ENCODE data around the gene INSRR. TPM values are rescaled to one million over a fixed set of nuclear protein-coding genes. Genes with fewer than 3 reads are reported as not detected.

The INSRR gene
- total and polyA plus RNA-seq, 2 of the 4 experiments (the other 2 are of a cell fraction) = not detected

DNA sequence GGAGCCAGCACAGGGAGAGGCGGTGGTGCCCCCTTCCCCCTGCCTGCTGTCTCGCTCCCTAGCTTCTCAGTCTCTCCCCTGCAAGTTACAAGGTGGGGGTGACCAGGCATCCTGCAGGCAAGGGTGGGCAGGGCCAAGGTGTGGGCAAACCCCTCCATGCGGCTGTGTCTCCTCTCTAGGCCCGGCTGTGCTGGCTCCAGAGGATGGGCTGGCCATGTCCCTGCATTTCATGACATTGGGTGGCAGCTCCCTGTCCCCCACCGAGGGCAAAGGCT lies 16.4 kb upstream of the INSRR start:
- peaks cover 2% of the 10 kb centered on the region for H3K4me1 ChIP-seq (ENCODE audit: control insufficient read depth, insufficient read depth, low read length)
- no peak overlapping the region for H2BK20ac ChIP-seq (ENCODE audit: low read depth, low read length)
- H2BK120ac ChIP-seq (ENCODE audit: low read depth, low read length) = no peak overlapping the region
- ATAC-seq (ENCODE audit: low read depth) (no peak), DNase-seq (no peak)
- H3K27ac ChIP-seq (ENCODE audit: insufficient read depth, low read length) = no peak overlapping the region
- ChIA-PET POLR2A (ENCODE audit: unreplicated experiment) (no interaction called here), CTCF (interaction anchor here (1.4 to 1.9 kb wide), 2 partner anchors 14 to 15 kb away, joined by 5 to 6 read pairs; partner anchors contain the start of gene NTRK1)
- no peak overlapping the region for H3K14ac ChIP-seq (replicated peaks; ENCODE audit: low read depth, low read length)
- no peak overlapping the region for H2AK5ac ChIP-seq (ENCODE audit: low read depth, low read length)
- no peak overlapping the region for H3K56ac ChIP-seq (ENCODE audit: extremely low read depth, insufficient read depth, low read length)
- H4K20me1 ChIP-seq (ENCODE audit: insufficient read depth, low read length) = peaks cover 6% of the 10 kb centered on the region; the same call in 1 of the 2 replicates
- no peak overlapping the region for H4K91ac ChIP-seq (ENCODE audit: insufficient read depth, low read depth, low read length)
- H4K5ac ChIP-seq (ENCODE audit: low read depth, low read length) = no peak overlapping the region
- H3K9me1 ChIP-seq (ENCODE audit: insufficient read depth, low read length) = peaks cover 1% of the 10 kb centered on the region; the same call in 1 of the 2 replicates
- in situ Hi-C loops (cut with MboI; ENCODE audit: low sequenced_read_pairs) (no loop called here), intact Hi-C loops (cut with micrococcal nuclease) (no loop called here), dilution Hi-C loops (cut with HindIII; ENCODE audit: low sequenced_read_pairs, unreplicated experiment) (no loop called here)
- peaks cover 57% of the 10 kb centered on the region for H3K27me3 ChIP-seq (ENCODE audit: control insufficient read depth, insufficient read depth, low read length)
- H2BK5ac ChIP-seq (ENCODE audit: low read depth, low read length, poor library complexity, severe bottlenecking) = no peak overlapping the region
- no peak overlapping the region for H4K8ac ChIP-seq (ENCODE audit: low read depth in 2 of 2, low read length in 2 of 2)
- H3K4me3 ChIP-seq (ENCODE audit: insufficient read depth, low read depth, low read length) = no peak overlapping the region
- H2AFZ ChIP-seq (replicated peaks; ENCODE audit: low read length, poor library complexity) = no peak overlapping the region
- no peaks in the 10 kb centered on the region for H3K36me3 ChIP-seq (ENCODE audit: control insufficient read depth, insufficient read depth, low read length)
- TF ChIP-seq RFX5 (IDR thresholded peaks at IDR 0.05; ENCODE audit: low read depth, low read length) (no peak), NFE2L2 (IDR thresholded peaks at IDR 0.05; ENCODE audit: low read depth, low read length) (no peak), RCOR1 (IDR thresholded peaks at IDR 0.05; ENCODE audit: insufficient replicate concordance, low read length) (no peak), USF2 (IDR thresholded peaks at IDR 0.05; ENCODE audit: low read depth, low read length) (no peak), MAFK (IDR thresholded peaks at IDR 0.05; ENCODE audit: low read depth, low read length) (no peak), SMC3 (IDR thresholded peaks at IDR 0.05; ENCODE audit: low read depth, low read length) (no peak), MXI1 (IDR thresholded peaks at IDR 0.05; ENCODE audit: borderline replicate concordance, low read depth, low read length) (no peak), ELK1 (IDR thresholded peaks at IDR 0.05; ENCODE audit: borderline replicate concordance, low read depth, low read length) (no peak), FOS (IDR thresholded peaks at IDR 0.05; ENCODE audit: low read depth, low read length) (no peak), RAD21 (IDR thresholded peaks at IDR 0.05; ENCODE audit: low read length) (no peak), CTCF (conservative IDR thresholded peaks at IDR 0.05; ENCODE audit: low read depth, low read length) (no peak), MAZ (IDR thresholded peaks at IDR 0.05; ENCODE audit: borderline replicate concordance, low read depth, low read length) (no peak), CEBPB (IDR thresholded peaks at IDR 0.05; ENCODE audit: low read depth, low read length) (no peak)
- no peak overlapping the region for H3K23ac ChIP-seq (ENCODE audit: low read depth, low read length)
- H3K9ac ChIP-seq (ENCODE audit: low read depth, low read length) = no peak overlapping the region
- no peaks in the 10 kb centered on the region for H3K9me3 ChIP-seq (ENCODE audit: control insufficient read depth, insufficient read depth, low read length)
- H3K4me2 ChIP-seq (ENCODE audit: low read depth, low read length) = no peak overlapping the region
- no peak overlapping the region for H2AK9ac ChIP-seq (replicated peaks; ENCODE audit: low read depth, low read length, poor library complexity)
- no peak overlapping the region for H2BK15ac ChIP-seq (ENCODE audit: low read depth, low read length)
- no peak overlapping the region for H3K18ac ChIP-seq (ENCODE audit: low read depth, low read length)
- H3K79me1 ChIP-seq (ENCODE audit: low read depth in 1 of 2, low read length in 2 of 2) = no peaks in the 10 kb centered on the region
- BruUV-seq (replicated peaks) = no TSS peak
- no peak overlapping the region for H3K4ac ChIP-seq (ENCODE audit: low read depth, low read length)
- 60% methylated on average over 1 of the region's 5 CpGs; no CpG with 5 or more reads in 1 of the 2 experiments for WGBS, 2 experiments (ENCODE audit: extremely low coverage in 2 of 2, insufficient read length in 1 of 2)

Data from IMR-90 (cell line).